ENCODE results near the gene ACAD9. TPM values are rescaled to one million over a fixed set of nuclear protein-coding genes. Genes with fewer than 3 reads are reported as not detected.

The ACAD9 gene
- total RNA-seq, 1 experiment from 2014 or later: 76.5 TPM

DNA sequence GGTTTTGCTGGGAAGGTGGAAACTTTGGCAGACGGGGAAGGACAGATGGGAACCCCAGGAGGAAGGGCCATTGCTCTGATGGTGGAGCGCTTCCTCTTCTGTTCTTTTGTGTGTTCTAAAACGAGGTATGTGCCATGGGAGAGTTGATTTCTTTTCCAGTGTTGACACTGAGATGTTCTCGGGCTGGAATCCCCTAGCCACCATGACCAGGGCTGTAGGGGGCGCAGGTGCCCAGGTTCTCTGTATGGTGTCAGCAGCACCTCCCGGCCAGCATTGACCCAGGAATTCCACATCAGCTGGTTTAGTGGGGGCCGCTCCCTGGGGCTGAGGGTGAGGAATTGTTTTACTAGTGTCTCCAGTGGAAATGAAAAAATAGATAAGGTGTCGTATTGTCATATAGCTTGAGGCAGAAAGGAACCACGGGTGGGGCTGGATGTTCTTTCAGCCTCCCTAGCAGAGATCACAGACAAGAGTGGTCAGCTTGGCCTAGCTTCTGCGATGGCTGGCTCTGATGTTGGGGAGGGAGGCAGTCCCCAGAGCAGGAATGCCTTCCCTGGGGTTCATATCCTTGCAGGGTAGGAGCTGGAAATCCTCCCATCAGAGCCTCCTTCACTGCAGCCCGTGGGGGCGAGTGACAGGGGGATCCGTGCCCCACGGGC, 34.2 kb upstream of the ACAD9 start:
- Histone ChIP-seq H3K27ac (no peak overlapping the region), H4K20me1 (ENCODE audit: insufficient read depth) (no peaks in the 10 kb centered on the region), H3K36me3 (ENCODE audit: low read depth) (no peaks in the 10 kb centered on the region), H3K4me3 (peak overlapping the region; percentile 27; the same call in 1 of the 2 replicates), H3K79me2 (ENCODE audit: low read depth) (no peaks in the 10 kb centered on the region), H3K9me3 (ENCODE audit: insufficient read depth, low read depth) (no peaks in the 10 kb centered on the region), H3F3A (ENCODE audit: insufficient read depth, low read depth) (no peaks in the 10 kb centered on the region), H3K27me3 (ENCODE audit: insufficient read depth, low read depth) (no peaks in the 10 kb centered on the region), H3K9me2 (ENCODE audit: insufficient read depth) (no peaks in the 10 kb centered on the region), H3K4me1 (replicated peaks; ENCODE audit: insufficient read depth) (no peaks in the 10 kb centered on the region), H2AFZ (no peak overlapping the region), H3K4me2 (peak overlapping the region; percentile 68)
- DNase-seq: peak in 1 of 2 experiments; percentile 27
- TF ChIP-seq EZH2 (IDR thresholded peaks at IDR 0.05; ENCODE audit: low read depth): no peak
- TF ChIP-seq, protein P1, sequence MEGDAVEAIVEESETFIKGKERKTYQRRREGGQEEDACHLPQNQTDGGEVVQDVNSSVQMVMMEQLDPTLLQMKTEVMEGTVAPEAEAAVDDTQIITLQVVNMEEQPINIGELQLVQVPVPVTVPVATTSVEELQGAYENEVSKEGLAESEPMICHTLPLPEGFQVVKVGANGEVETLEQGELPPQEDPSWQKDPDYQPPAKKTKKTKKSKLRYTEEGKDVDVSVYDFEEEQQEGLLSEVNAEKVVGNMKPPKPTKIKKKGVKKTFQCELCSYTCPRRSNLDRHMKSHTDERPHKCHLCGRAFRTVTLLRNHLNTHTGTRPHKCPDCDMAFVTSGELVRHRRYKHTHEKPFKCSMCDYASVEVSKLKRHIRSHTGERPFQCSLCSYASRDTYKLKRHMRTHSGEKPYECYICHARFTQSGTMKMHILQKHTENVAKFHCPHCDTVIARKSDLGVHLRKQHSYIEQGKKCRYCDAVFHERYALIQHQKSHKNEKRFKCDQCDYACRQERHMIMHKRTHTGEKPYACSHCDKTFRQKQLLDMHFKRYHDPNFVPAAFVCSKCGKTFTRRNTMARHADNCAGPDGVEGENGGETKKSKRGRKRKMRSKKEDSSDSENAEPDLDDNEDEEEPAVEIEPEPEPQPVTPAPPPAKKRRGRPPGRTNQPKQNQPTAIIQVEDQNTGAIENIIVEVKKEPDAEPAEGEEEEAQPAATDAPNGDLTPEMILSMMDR (conservative IDR thresholded peaks at IDR 0.05): no peak
- CTCF ChIA-PET: interaction anchor here (1.3 kb wide), 1 partner anchor 165 kb away, joined by 6 read pairs; no protein-coding TSS in a partner anchor
- POLR2A ChIA-PET (ENCODE audit: unreplicated experiment): no interaction called here
- no TSS peak for BruUV-seq (replicated peaks)
- intact Hi-C loops (cut with micrococcal nuclease; ENCODE audit: unreplicated experiment): no loop called here

DNA sequence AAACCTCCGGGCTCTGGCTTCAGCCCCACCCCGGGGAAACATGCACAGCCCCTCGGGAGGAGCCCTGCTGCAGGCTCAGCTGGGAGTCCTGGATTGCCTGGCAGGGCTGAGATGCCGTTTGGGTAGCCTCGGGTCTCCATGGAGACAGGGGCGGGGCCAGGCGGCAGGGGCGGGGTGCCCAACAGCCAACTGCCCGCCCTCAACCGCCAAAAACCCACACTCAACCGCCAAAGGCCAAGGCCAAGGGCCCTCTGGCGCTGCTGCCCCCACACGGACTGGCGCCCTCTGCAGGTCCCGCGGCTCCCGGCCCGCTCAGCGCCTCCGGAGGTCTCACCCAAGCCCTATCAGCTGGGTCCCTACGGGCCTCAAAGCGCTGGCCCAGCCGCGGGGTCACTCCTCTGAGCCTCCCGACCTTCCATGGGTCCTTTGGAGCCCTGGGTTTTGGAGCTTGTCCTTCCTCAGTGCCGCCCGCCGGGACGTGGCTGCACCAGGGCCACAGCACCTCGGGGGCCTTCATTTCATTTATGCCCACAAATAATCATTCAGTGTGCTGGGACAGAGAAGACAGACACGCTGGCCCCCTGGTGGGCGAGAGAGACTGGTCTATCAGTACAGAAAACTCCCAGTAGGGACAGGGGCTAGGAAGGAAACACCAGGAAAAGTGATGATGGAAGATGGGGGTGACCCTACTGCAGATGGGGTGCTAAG, 33.5 kb upstream of the ACAD9 start:
- no TSS peak for BruUV-seq (replicated peaks)
- ChIA-PET POLR2A (ENCODE audit: unreplicated experiment) (no interaction called here), CTCF (interaction anchor here (0.6 to 1.3 kb wide), 2 partner anchors 165 to 230 kb away, joined by 6 to 10 read pairs; no protein-coding TSS in a partner anchor)
- DNase-seq: peak; percentile 47 to 86
- no peaks in the 10 kb centered on the region for H3K9me2 ChIP-seq (ENCODE audit: insufficient read depth)
- no peaks in the 10 kb centered on the region for H3K79me2 ChIP-seq (ENCODE audit: low read depth)
- H2AFZ ChIP-seq: peak overlapping the region; percentile 67
- H3K4me1 ChIP-seq (replicated peaks; ENCODE audit: insufficient read depth): no peaks in the 10 kb centered on the region
- H3K27ac ChIP-seq: no peak overlapping the region
- H3F3A ChIP-seq (ENCODE audit: insufficient read depth, low read depth): no peaks in the 10 kb centered on the region
- intact Hi-C loops (cut with micrococcal nuclease; ENCODE audit: unreplicated experiment): no loop called here
- no peak for TF ChIP-seq EZH2 (IDR thresholded peaks at IDR 0.05; ENCODE audit: low read depth)
- TF ChIP-seq, protein P1 (conservative IDR thresholded peaks at IDR 0.05): peak; percentile 60
- no peaks in the 10 kb centered on the region for H4K20me1 ChIP-seq (ENCODE audit: insufficient read depth)
- no peaks in the 10 kb centered on the region for H3K36me3 ChIP-seq (ENCODE audit: low read depth)
- peak overlapping the region; percentile 68 for H3K4me2 ChIP-seq
- H3K9me3 ChIP-seq (ENCODE audit: insufficient read depth, low read depth): no peaks in the 10 kb centered on the region
- H3K4me3 ChIP-seq: peak overlapping the region; percentile 27; the same call in 1 of the 2 replicates
- H3K27me3 ChIP-seq (ENCODE audit: insufficient read depth, low read depth): no peaks in the 10 kb centered on the region

DNA sequence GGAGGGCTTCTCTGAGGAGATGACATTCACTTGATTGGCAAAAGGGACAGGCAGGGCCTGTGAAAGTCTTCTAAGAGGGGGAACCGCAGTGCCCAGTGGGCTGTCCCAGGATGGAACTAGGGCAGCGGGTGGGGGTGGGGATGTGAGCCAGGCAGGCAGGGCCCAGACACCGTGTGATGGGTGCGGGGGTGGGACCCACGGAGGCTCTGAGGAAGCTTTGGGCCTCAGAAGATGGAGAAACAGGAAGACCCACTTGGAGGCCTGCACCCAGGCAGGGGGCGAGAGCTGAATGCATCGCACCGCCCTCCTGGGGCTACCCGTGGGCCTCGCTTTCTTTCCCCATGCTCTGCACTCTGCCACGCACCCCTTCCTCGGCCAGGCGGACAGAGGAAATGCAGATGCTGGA, 32.9 kb upstream of the ACAD9 start:
- Histone ChIP-seq H3K9me2 (ENCODE audit: insufficient read depth) (no peaks in the 10 kb centered on the region), H2AFZ (no peak overlapping the region), H3K4me1 (replicated peaks; ENCODE audit: insufficient read depth) (no peaks in the 10 kb centered on the region), H4K20me1 (ENCODE audit: insufficient read depth) (no peaks in the 10 kb centered on the region), H3K27me3 (ENCODE audit: insufficient read depth, low read depth) (no peaks in the 10 kb centered on the region), H3F3A (ENCODE audit: insufficient read depth, low read depth) (no peaks in the 10 kb centered on the region), H3K4me2 (no peak overlapping the region; the same call in 1 of the 2 replicates), H3K27ac (no peak overlapping the region), H3K4me3 (no peak overlapping the region), H3K9me3 (ENCODE audit: insufficient read depth, low read depth) (no peaks in the 10 kb centered on the region), H3K36me3 (ENCODE audit: low read depth) (no peaks in the 10 kb centered on the region), H3K79me2 (ENCODE audit: low read depth) (no peaks in the 10 kb centered on the region)
- TF ChIP-seq, protein P1 (conservative IDR thresholded peaks at IDR 0.05): no peak
- no peak for TF ChIP-seq EZH2 (IDR thresholded peaks at IDR 0.05; ENCODE audit: low read depth)
- CTCF ChIA-PET: interaction anchor here (0.6 to 0.8 kb wide), 2 partner anchors 229 to 243 kb away, joined by 10 to 17 read pairs; no protein-coding TSS in a partner anchor
- no TSS peak for BruUV-seq (replicated peaks)
- intact Hi-C loops (cut with micrococcal nuclease; ENCODE audit: unreplicated experiment): no loop called here
- no peak for DNase-seq
- POLR2A ChIA-PET (ENCODE audit: unreplicated experiment): no interaction called here
